ENCODE measurements around the gene SH2D6.

SH2D6 gene

GRCh38 chr2:85445316-85446295 is 27.1 kb downstream of the SH2D6 start:
- no peak for DNase-seq (ENCODE audit: low spot score)
- TF ChIP-seq CTCF (IDR thresholded peaks at IDR 0.05; ENCODE audit: extremely low read depth, missing control alignments) = no peak

- DNase-seq (ENCODE audit: low spot score) = no peak
- TF ChIP-seq CTCF (IDR thresholded peaks at IDR 0.05; ENCODE audit: extremely low read depth, missing control alignments) = no peak
Observed at GRCh38 chr2:85446296-85447221, 28.0 kb downstream of the SH2D6 start.

- no peak for DNase-seq (ENCODE audit: low spot score)
Observed at GRCh38 chr2:85447222-85447585, 28.7 kb downstream of the SH2D6 start.

GRCh38 chr2:85448461-85449213 is 30.1 kb downstream of the SH2D6 start:
- DNase-seq (ENCODE audit: low spot score) = no peak

More at GRCh38 chr2:85447222-85447585, 28.7 kb downstream of the SH2D6 start:
- TF ChIP-seq CTCF (IDR thresholded peaks at IDR 0.05; ENCODE audit: extremely low read depth, missing control alignments) = no peak

GRCh38 chr2:85449214-85449588 is 30.7 kb downstream of the SH2D6 start:
- DNase-seq (ENCODE audit: low spot score) = no peak
- no peak for TF ChIP-seq CTCF (IDR thresholded peaks at IDR 0.05; ENCODE audit: extremely low read depth, missing control alignments)

More at GRCh38 chr2:85448461-85449213, 30.1 kb downstream of the SH2D6 start:
- TF ChIP-seq CTCF (IDR thresholded peaks at IDR 0.05; ENCODE audit: extremely low read depth, missing control alignments) = no peak

GRCh38 chr2:85452237-85452636 is 33.7 kb downstream of the SH2D6 start:
- DNase-seq (ENCODE audit: low spot score) = no peak
- no peak for TF ChIP-seq CTCF (IDR thresholded peaks at IDR 0.05; ENCODE audit: extremely low read depth, missing control alignments)
